NCI-H2196 (cell line): ENCODE results near the gene COLQ.
"Not testable (repeated sequence)": the region's sequence is repeated elsewhere in the genome, so short reads cannot be mapped to it uniquely, and the experiment has no call there.

Experiments
- DNase-seq: peaks from one replicate; lab custom pipeline; 2025; ENCODE audit not compliant: unreplicated experiment; lab: John Stamatoyannopoulos, UW

The COLQ gene

DNA sequence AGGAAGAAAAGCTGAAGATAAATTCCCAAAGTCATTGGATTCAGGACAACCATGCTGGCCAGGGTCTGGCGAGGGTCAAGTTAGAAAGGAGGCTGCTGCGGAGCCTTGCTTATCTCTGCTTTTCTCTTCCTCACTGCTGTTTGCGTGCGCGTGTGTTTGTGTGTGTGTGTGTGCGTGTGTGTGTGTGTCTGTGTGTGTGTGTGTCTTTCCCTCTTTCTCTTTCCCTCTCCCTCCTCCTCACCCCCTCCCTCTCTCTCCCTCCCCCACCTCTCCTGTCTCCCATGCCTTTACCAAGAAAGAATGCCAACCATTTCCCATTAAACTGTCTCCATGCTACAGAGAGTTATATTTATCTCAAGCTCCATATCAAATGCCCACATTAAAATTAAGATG is at the start of gene COLQ:
Gene COLQ (minus strand): TSS at position 134 of the 393 bp plus-strand sequence. CDS start 81 bp downstream, at position 53.
- no peak for DNase-seq

DNA sequence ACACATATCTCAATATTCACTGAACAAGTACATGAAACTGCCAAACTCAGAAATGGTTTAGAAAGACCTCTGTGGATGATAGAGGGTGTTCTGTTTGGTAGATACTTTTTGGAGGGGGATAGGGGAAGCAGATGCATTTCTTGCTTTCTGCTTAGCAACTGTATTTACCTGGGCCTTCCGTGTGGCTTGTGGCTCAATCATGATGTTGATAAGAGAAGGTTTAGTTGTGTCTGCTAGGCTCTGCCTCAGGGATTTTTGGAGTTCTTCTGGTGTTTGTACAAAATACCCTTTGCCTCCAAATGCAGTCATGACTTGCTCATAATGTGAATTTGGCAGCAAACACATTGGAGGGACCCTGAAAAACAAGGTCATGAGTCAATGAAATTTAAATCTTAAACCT is 41.7 kb upstream of the COLQ start:
- DNase-seq: no peak

DNA sequence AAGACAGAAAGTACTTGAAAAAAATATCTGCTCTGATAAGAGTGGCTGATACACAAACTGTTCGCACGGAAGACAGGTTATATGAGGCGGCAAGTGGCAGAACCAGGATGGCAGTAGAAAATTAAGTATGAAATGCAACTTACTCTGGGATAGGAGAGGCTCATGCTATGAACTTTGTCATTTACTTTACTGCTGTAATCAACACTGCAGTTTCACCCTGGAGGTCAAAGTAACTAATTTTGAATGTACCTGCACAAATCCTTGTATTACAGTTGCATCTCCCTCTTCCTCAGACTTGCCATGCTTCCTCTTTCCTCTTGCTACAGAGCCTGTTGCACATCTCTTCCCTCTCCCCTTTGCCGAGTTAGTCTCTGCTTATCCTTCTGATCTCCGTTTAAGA is 41.1 kb upstream of the COLQ start:
- DNase-seq: no peak

DNA sequence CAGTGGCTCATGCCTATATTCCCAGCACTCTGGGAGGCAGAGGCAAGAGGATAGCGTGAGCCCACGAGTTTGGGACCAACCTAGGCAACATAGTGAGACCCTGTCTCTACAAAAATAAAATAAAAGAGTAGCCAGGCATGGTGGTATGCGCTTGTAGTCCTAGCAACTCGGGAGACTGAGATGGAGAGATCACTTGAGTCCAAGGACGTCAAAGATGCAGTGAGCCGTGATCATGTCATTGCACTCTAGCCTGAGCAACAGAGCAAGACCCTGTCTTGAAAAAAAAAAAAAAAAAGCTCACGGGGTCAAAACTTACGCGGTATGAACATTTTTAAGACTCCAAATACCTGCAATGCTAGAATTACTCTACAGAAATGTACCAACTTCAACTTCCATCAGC is 37.1 kb upstream of the COLQ start:
- DNase-seq: no peak

DNA sequence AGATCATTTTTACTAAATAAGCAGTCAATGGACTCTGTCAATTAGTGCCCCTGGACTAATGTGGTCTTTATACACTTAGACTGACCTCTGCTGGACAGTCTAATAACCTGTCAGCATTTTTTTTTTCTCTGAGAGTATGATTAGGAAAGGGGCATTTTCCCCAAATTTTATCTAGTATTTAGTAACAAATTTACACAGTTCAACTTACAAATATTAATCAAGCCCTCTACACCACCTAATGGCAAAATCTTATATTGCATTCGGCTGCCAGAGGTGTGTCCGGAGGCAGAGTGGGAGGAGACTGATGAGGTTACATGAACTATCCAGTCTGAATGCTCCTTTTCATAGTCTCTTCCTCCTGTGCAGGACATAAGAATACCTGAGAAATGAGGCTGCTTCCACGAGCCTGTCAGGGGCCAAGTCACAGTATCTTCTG is 36.0 kb upstream of the COLQ start:
- DNase-seq: peak; percentile 43

DNA sequence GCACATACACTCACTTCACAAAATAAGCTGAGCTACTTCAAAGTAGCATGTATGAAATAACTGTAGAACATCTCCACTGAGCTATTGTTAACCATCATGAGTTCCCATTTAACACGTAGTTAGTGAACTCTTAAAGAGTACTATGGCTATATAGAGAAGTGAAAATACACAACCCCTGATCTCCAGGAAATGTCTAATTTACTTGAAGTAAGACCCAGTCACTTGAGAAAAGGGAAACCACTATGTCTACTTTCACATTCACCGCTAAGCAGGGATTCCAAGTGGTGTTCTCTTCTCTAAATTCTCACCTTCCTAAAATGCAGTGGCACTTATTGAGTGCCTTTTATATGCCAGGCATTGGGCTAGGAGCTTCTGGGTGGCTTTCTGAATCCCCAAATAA is 35.0 kb upstream of the COLQ start:
- DNase-seq: no peak

DNA sequence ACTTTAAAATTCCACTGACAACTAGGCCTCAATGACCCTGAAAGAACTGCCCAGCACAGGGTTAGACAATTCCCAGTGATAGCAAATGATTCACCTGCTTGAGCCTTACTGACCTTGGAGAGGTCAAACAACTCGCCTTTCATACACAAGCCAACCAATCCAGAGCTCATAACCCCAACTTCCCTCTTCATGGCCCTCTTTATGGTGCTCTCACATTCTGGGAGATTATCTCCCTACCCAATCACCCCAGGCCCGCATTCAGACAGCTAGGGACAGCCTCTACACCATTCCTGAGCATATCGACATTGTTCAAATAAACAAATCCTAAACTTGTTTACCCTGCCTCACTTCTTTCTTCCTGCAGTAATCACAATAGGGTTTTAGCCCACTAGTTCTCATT is 32.2 kb upstream of the COLQ start:
- no peak for DNase-seq

DNA sequence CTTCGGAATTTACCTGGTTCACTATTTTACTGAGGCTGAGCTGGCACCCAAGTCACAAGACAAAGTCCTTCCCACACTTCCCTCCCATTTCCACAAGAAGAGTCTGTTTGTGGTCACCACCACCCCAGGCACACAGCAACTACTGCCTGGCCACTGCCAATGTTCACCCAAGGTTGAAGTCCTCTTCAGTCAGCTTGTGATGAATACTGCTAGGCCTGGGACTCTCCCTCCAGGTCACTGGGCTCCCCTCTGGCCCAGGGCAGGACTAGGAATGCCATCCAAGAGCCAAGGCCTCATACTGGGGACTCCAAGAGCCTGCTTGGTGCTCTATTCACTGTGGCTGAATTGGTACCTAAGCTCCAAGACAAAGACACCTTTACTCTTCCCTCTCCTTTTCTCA is 30.4 kb upstream of the COLQ start:
- DNase-seq: no peak

DNA sequence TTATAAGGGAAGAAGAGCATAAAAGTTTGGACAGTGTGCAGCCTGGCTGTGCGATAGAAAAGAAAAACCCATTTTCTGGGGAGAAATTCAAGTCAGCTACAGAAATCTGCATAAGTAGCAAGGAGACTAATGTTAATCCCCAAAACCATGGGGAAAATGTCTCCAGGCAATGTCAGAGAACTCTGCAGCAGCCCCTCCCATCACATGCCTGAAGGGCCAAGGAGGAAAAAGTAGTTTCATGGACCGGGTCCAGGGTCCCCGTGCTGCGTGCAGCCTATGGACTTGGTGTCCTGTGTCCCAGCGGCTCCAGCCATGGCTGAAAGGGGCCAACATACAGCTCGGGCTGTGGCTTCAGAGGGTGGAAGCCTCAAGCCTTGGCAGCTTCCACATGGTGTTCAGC is 28.3 kb upstream of the COLQ start:
- DNase-seq: no peak

DNA sequence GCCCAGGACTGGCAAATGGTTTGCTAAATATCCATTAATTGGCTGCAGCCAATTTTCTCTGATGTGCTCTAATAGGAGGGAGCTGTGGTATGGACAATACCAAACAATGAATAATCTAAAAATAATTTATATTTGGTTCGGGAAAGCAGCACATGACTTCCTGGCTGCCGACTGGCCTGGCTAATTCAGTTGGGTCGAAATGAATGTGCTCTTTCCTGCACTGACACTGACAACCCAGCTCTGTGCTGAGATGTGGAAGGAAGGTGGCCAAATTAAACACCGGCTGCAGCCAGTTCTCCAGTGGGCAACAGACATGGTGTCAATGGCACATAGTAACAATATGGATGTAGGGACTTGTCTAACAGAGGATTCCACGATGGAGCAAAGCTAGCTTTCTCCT is 21.1 kb upstream of the COLQ start:
- no peak for DNase-seq

DNA sequence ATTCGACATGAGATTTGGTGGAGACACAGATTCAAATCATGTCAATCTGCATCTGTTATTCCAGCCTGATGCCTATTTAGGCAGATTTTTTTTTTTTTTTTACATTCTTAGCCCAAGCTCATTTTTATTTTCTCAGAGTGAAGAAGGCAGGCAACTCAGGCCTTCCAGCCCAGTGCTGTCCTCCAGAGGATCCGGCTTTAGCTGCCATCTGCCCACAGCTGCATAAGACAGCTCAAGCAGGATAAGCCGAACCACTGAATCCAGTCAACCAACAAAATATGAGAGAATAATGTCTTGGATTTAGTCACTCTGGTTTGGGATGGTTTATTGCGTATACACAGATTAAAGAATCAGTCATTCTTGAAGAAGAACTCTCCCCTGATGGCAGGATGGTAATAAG is 19.9 kb upstream of the COLQ start:
- DNase-seq: no peak

DNA sequence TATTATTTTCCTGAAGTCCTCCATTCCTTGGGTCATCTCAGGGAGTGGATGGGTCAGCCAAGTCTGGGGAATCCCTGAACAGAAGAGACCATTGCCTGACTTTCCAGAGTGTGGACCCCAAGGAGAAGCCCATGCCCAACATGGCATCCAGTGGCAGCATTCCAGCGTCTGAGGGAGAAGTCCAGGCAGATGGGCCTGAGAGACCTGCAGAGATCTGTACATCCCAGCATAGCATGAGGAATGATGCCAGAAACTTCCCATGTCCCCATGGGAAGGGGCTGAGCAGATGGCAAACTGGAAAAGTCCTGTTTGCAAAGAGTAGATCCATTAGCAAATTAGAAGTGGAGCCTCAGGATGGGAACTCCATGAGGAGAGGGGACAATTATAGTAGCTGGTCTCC is 17.6 kb upstream of the COLQ start:
- no peak for DNase-seq

DNA sequence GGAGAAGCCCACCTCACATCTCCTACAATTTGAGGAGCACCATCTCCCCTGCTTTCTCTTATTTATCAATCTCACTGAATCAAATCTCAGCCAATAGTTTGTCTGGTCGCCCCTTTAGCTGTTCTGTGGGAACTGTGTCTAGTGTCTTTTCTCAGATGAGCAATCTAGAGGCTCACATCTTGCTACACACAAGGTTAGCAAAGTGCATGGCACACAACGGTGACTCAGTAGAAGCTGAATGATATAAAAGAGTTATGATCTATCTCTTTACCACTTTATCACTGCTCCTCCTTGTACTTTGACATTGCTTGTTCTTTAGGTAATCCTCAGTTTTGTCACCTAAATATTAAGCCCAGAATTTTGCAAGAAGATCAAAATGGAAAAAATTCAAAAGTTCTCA is 16.8 kb upstream of the COLQ start:
- DNase-seq: no peak

DNA sequence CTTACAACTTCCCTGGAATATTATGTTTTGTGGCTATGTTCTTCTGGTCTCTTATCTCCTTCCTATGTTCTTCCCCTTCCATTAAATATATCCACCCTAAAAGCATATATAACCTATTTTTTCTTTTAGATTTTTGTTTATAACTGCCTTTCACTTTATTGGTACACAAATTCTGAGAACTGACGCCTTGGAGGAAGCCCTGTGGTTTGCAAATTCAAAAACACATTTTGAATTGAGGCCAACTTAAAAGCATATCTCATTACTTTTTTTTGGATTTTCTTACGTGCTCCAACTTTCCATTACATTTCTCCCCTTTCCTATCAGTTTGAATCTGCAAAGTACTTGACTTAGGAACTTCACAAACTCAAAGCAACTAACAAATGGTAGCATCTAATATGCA is 15.3 kb upstream of the COLQ start:
- no peak for DNase-seq

DNA sequence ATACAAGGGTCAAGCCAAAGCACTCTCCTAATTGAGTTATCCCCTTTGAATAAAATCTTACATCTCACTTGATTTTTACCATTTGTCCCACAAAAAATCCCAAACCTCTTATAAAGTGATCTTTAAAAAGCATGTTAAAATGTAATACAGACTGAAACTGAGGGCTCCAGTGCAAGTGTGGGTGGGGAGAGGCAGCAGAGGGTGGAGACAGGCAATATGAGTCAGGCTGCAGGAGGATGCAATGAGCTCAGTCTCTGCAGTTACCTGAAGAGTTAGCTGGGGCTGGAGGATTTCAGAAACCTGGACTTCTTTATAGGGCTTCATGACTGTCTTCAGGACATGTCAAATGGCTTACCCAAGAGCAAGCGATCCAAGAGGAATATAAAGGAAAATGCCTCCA is 14.2 kb upstream of the COLQ start:
- no peak for DNase-seq

DNA sequence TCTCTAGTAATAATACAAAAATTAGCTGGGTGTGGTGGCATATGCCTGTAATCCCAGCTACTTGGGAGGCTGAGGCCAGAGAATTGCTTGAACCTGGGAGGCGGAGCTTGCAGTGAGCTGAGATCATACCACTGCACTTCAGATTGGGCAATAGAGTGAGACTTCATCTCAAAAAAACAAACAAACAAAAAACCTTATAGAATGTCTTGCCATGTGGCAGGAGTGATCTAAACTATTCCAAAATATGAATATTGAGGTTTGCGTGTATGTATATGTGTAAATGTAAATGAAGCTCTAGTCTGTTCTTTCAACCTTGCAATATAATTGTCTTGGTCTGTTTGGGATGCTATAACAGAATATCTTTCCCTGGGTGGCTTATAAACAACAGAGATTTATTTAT is 11.1 kb upstream of the COLQ start:
- not testable (repeated sequence) for DNase-seq

DNA sequence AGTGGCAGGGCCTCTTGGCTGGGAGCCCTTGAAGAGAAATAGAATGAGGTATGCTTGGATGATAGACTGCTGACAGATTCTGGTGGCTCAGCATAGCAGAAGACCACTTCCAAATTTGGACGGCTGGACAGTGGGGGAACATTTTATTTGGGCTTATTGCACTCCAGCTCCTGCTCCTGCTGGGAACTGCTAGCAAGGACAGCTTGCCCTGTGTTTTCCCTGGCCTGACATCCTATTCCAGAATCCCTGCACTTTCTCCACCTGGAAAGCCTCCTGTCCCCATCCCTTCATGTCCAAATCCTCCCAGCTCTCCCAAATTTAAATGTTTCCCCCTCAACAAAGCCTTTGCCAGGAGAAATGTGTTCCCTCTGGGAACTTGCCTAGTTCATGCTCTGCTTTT is 9.8 kb upstream of the COLQ start:
- no peak for DNase-seq

DNA sequence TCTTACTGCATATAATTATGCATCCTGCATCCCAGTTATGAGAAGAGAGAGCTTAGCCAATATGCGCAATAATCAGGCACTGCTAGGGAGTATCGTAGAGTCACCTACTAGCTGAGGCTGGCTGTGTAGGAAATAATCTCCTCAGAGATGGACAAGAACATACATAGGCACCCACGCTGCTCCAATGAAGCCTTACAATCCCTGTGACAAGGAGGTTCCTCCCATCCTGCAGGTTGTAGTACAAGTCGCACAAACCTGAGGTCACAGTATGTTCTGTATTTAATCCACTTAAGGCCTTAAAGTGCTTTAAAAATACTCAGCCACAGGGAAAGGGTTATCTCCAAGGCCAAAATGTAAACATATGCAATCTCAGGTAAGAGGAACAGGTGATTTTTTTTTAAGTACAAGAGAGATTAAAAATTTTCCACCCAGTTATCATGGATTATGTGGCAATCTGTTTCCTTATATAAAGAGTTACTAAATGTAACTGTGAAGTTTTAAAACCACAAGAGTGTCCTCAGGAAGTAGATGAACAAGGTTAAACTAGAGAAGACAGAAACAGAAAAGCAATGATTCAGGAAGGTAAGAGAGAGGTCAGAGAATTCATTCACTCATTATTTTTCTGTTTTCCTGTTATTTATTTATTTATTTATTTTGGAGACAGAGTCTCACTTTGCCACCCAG is 7.5 kb upstream of the COLQ start:
- no peak for DNase-seq

DNA sequence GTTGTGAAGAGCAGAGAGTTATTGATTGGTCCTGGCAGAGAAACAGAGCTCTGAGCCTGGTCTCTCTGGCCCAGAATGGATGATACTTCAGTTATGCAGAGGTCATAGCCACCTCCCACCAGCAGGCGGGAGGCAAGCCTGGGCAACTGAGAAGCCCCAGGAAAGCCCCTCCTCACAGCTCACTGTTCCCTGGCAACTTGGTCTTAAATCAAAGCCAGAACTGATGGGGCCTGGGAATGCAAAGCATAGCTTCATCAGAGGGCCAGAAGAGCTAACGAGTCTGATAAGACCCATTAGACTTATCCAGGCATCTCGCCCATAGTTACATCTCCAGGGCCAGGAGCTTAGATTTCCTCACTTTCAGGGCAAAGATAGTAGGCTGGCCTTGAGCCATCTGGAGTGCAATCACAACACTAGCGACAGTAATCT is 5.5 kb upstream of the COLQ start:
- DNase-seq: peak; percentile 17

DNA sequence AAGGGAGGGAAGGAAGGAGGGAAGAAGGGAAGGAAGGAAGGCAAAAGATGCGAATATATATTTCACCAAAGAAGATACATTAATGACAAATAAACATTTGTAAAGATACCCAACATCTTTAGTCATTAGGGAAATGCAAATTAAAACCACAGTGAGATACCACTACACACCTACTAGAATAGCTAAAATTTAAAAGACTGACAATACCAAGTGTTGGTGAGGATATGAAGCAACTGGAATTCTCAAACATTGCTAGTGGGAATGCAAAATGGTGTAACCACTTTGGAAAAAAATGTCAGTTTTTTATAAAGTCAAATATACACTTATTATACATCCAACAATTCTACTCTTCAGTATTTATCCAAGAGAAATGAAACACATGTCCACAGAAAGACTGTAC is 4.3 kb upstream of the COLQ start:
- DNase-seq: no peak

DNA sequence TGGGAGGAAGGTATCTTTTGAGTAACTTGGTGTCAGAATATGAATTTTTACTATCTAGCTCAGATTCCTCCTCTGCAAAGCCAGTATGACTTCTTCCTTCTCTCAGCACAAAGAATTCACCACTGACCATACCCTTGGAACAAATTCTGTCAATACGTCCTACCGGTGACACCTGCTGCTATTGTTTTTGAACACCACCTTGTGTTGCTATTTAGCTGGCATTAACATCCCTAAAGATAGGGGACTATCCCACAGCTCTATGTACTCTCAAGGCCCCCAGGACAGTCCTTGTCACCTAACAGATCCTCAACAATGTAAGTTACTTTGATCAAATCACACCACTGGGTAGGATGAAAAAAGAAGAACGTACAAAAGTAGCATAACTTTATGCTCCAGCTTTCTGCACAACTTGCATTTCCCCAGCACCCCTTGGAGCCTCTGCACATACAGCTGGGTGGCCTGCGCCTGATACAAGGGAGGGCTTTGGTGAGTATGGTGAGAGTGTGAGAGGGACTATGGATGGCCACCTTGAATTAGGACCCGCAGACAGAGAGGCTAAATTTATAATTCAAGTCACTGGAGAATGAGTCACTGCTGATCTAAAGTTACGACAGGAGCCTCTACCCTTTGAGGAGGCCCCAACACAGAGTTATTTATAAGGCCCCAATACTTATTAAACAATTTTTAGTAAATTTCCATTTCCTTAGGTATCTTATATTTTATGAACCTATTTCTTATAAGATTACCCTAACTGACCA is 2.3 kb upstream of the COLQ start:
- no peak for DNase-seq

DNA sequence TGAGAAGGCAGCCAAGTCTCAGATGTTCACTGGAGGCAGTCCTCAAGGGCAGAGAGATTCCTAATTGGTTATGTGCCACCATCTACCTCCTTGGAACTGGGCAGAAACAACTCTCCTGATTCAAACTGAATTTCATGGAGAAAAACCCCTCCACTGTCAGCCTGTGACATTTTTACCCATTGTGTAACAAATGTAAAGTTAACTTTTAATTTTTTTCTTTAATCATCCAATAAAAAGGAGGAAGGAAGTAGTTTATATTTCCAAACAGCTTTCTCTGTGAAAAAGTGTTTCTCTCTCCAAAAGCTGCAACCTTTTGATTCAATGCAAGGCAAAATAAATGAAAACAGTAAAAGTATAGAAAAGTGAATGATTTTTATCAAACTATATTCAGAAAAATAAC is 510 bp upstream of the COLQ start:
- no peak for DNase-seq
